GM12878 (cell line): ENCODE results near the gene ISLR2. TPM values are rescaled to one million over a fixed set of nuclear protein-coding genes. Genes with fewer than 3 reads are reported as not detected.

Experiments
- ATAC-seq: fragments of 200-7000 bp; cut with Tn5 transposase; 3 replicates; pipeline ENCODE4 v1.9.1; 2020; ENCODE audit warnings: mild to moderate bottlenecking, moderate library complexity
- BruUV-seq: library from RNA; stranded (reverse); fragments of 400-500 nt; replicated peaks from 2 replicates; lab custom pipeline; 2021; lab: Mats Ljungman, UMichigan
- CTCF ChIA-PET: fragments of 300-600 bp; sonication (Branson Sonifier 250); formaldehyde crosslinking; extraction: SDS; loops from one replicate; lab custom pipeline; 2021; ENCODE audit warnings: inconsistent platforms; lab: Yijun Ruan, JAX
- POLR2A ChIA-PET: fragments of 350-600 bp; formaldehyde crosslinking; extraction: SDS; loops from one replicate; lab custom pipeline; 2021; ENCODE audit warnings: inconsistent platforms; lab: Charles Lee
- RAD21 ChIA-PET: fragments of 300-600 bp; sonication (Branson Sonifier 250); formaldehyde crosslinking; loops from one replicate; lab custom pipeline; 2023; ENCODE audit warnings: antibody characterized with exemption; ENCODE audit not compliant: unreplicated experiment; lab: Charles Lee
- SMC1A ChIA-PET: fragments of 300-600 bp; sonication (Branson Sonifier 250); formaldehyde crosslinking; loops from one replicate; lab custom pipeline; 2023; ENCODE audit not compliant: unreplicated experiment, uncharacterized antibody; lab: Charles Lee
- DNase-seq: peaks from one replicate; pipeline ENCODE4 v3.0.0-alpha.2; 2011; ENCODE audit warnings: low read depth, low spot score
- FAIRE-seq: peaks from 3 replicates; lab custom pipeline; 2011; peaks lifted over from hg19 to GRCh38; lab: Jason Lieb, UNC
- H2AFZ ChIP-seq: 2 replicates; pipeline ENCODE4 v1.6.0; 2011; ENCODE audit warnings: low read depth, low read length, control low read depth; ENCODE audit not compliant: control insufficient read depth
- H3K27ac ChIP-seq: 2 replicates; pipeline ENCODE4 v1.5.1; 2011; ENCODE audit warnings: control low read depth; ENCODE audit not compliant: control insufficient read depth, insufficient read depth
- H3K27me3 ChIP-seq, 2 experiments: replicated peaks in 1 of 2; 2 replicates each; pipeline versions ENCODE4 v1.6.0 to v1.6.1; 2011; ENCODE audit warnings: low read length in 1 of 2; ENCODE audit not compliant: control insufficient read depth in 2 of 2, insufficient read depth in 2 of 2
- H3K36me3 ChIP-seq, 2 experiments: 2 replicates each; pipeline ENCODE4 v1.5.1; 2011; ENCODE audit warnings: low read length in 1 of 2; ENCODE audit not compliant: control insufficient read depth in 2 of 2, insufficient read depth in 2 of 2
- H3K4me1 ChIP-seq: 2 replicates; pipeline ENCODE4 v1.6.1; 2011; ENCODE audit warnings: mild to moderate bottlenecking, low read length, moderate library complexity, mixed read lengths; ENCODE audit not compliant: control insufficient read depth, insufficient read depth
- H3K4me2 ChIP-seq: 2 replicates; pipeline ENCODE4 v1.6.0; 2011; ENCODE audit warnings: control low read depth; ENCODE audit not compliant: control insufficient read depth, insufficient read depth
- H3K4me3 ChIP-seq: fragments of 200-600 bp; sonication (generic); 2 replicates; pipeline ENCODE4 v1.5.1; 2016
- H3K79me2 ChIP-seq: 2 replicates; pipeline ENCODE4 v1.6.0; 2011; ENCODE audit warnings: low read length; ENCODE audit not compliant: control insufficient read depth, insufficient read depth
- H3K9ac ChIP-seq: 2 replicates; pipeline ENCODE4 v1.8.0; 2011; ENCODE audit warnings: low read length, control low read depth, mixed read lengths; ENCODE audit not compliant: control insufficient read depth, insufficient read depth
- H3K9me3 ChIP-seq: replicated peaks from 3 replicates; pipeline ENCODE4 v1.5.1; 2011; ENCODE audit warnings: mild to moderate bottlenecking, low read length; ENCODE audit not compliant: control insufficient read depth, insufficient read depth
- H4K20me1 ChIP-seq: 2 replicates; pipeline ENCODE4 v1.6.0; 2011; ENCODE audit not compliant: control insufficient read depth, insufficient read depth
- ATF7 ChIP-seq: fragments of 450-650 bp; IDR thresholded peaks from 2 replicates; pipeline ENCODE4 v1.6.1; 2016; ENCODE audit warnings: low read depth, mild to moderate bottlenecking
- HDAC6 ChIP-seq: fragments of 200-600 bp; sonication (generic); IDR thresholded peaks from one replicate; pipeline ENCODE4 v1.8.0; 2017; ENCODE audit warnings: antibody characterized with exemption; ENCODE audit not compliant: unreplicated experiment
- KDM1A ChIP-seq: fragments of 200-600 bp; sonication (generic); IDR thresholded peaks from 2 replicates; pipeline ENCODE4 v1.6.1; 2016; ENCODE audit warnings: borderline replicate concordance
- NFYA ChIP-seq: IDR thresholded peaks from 2 replicates; pipeline ENCODE4 v1.6.1; 2011; ENCODE audit warnings: low read depth, mild to moderate bottlenecking, low read length, improper control_type of control experiment, borderline replicate concordance
- PAX5 ChIP-seq: IDR thresholded peaks from 2 replicates; pipeline ENCODE4 v1.6.1; 2011; ENCODE audit warnings: low read depth, low read length, borderline replicate concordance
- PAX8 ChIP-seq: fragments of 450-650 bp; IDR thresholded peaks from 2 replicates; pipeline ENCODE4 v1.6.1; 2017; ENCODE audit warnings: mild to moderate bottlenecking, moderate library complexity
- RUNX3 ChIP-seq: IDR thresholded peaks from 2 replicates; pipeline ENCODE4 v1.6.1; 2012; ENCODE audit warnings: low read length, inconsistent platforms
- WGBS: methylation state at CpG from one replicate; pipeline ENCODE4 v1.1.6; 2016; ENCODE audit warnings: low lambda C conversion rate; ENCODE audit not compliant: insufficient replicate concordance, insufficient coverage; ENCODE audit errors: missing lambda C conversion rate; 5-methylcytosine and 5-hydroxymethylcytosine counted together
- in situ Hi-C: fragments of 300-500 bp; cut with MboI; formaldehyde crosslinking; loops from 9 replicates; pipeline ENCODE4 v1.14.3; 2018; ENCODE audit warnings: mixed read lengths
- intact Hi-C: fragments of 100-400 bp; cut with micrococcal nuclease; formaldehyde crosslinking; loops from one replicate; pipeline ENCODE4 v1.14.2; 2022; ENCODE audit not compliant: unreplicated experiment
- polyA plus RNA-seq, 11 experiments: library from polyadenylated mRNA; depleted of rRNA in 4 of 11; unstranded in 6 of 11; stranded (reverse) in 5 of 11; fragments of >200 nt; fragmentation: Nextera tagmentation in 4 of 11; fragmentation: Illumina TruSeq in 1 of 11; extraction: Ambion mirVana in 4 of 11; extraction: Trizol in 1 of 11; gene quantifications; 1 replicate in 1 of 11; 2 replicates in 10 of 11; pipeline versions ENCODE4 v1.2.1 to v1.2.3, GENCODE V29; 2011 to 2016; ENCODE audit warnings: inconsistent platforms in 2 of 11, missing spikeins in 2 of 11, low read depth in 1 of 11
- total RNA-seq, 4 experiments: library from RNA; depleted of rRNA in 3 of 4; stranded (reverse); fragments of >200 nt in 3 of 4; fragmentation: Illumina TruSeq in 1 of 4; extraction: Trizol in 1 of 4; gene quantifications; 2 replicates each; pipeline versions ENCODE4 v1.2.1 to v1.2.3, GENCODE V29; 2013 to 2021
- TF ChIP-seq, protein P1 (sequence below): IDR thresholded peaks from 2 replicates; pipeline ENCODE4 v1.6.1; 2011; ENCODE audit warnings: low read depth, low read length, improper control_type of control experiment, borderline replicate concordance
- TF ChIP-seq, protein P2 (sequence below): IDR thresholded peaks from 2 replicates; pipeline ENCODE4 v1.6.1; 2012; ENCODE audit warnings: low read depth, low read length, improper control_type of control experiment

ISLR2 gene
- total and polyA plus RNA-seq, 10 of the 15 experiments (the other 5 are each of a cell fraction or from before 2014, with no cell fraction given), result 0.04 to 0.21 (median 0.07) TPM; not detected in 4

DNA sequence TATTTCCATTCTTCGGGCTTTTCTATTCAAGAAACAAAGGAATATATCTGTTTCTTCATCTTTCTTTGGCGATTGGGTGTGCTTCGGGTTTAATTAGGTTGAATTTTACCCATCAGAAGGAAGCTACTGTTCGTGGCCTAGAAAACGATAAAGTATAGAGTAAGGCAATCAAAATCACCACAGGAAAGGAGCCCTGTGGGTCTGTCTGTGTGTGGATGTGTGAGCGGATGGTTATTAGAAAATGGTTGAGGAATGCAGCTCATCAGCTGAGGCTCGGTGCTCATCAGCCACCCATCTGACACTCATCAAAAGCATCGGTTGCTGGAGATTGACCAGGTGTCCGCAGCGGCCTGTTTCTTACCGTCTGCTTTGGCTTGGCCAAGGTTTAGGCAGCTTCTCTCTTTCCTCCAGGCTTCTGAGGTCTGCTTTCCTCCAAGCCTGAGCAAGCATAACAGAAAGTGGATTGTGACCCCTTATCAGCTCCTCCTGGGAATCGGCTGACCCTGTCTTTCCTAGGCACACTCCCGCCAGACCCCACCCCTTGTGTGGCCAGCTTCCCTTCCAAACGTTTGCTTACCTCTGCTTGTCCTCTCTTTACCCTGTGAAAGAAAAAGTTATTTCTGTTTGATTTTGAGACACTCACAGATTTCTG is 25.5 kb downstream of the ISLR2 start (continued):
- TF ChIP-seq, protein P1, sequence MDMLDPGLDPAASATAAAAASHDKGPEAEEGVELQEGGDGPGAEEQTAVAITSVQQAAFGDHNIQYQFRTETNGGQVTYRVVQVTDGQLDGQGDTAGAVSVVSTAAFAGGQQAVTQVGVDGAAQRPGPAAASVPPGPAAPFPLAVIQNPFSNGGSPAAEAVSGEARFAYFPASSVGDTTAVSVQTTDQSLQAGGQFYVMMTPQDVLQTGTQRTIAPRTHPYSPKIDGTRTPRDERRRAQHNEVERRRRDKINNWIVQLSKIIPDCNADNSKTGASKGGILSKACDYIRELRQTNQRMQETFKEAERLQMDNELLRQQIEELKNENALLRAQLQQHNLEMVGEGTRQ, result no peak
- TF ChIP-seq PAX5 (no peak), KDM1A (no peak), NFYA (no peak)
- TF ChIP-seq, protein P2, sequence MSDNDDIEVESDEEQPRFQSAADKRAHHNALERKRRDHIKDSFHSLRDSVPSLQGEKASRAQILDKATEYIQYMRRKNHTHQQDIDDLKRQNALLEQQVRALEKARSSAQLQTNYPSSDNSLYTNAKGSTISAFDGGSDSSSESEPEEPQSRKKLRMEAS, result no peak

DNA sequence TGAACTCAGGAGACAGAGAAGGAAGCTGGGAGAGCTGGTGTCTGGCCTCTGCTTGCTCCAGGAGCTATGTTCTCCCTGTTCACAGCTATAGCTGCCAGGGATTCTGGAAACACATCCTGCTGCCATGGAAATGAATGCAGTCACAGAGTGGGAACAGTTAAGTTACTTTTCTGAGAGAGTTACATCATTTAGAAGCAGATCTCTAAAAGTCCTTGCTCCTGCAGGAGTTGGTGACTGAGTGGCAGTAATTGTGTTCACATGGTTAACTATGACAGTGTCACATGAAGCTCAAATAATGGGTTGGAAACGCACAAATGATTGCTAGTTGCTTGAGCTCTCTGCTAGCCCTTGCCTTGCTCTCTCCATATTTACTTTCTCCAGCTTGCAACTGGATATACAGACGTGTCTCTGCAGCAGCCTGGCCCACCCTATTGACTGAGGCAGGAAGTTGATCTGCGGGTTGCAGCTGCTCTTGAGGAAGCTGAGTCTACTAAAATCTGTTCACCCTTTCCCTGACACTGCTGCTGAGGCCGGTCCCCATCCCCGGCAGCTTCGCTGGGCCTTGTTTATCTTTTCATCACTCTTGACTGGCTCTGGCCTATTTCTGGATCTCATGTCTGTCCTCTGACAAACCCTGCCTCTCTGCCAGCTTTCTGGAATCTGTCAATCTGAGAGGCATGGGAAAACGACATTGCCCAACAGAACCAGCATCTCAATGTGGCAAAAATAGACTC is 26.5 kb downstream of the ISLR2 start:
- WGBS, result 27% methylated on average over 7 of the region's 7 CpGs
- FAIRE-seq, result no peak
- no peaks in the 10 kb centered on the region for H3K27me3 ChIP-seq
- ChIA-PET CTCF (interaction anchor here (1.0 to 1.9 kb wide), 5 partner anchors 15 to 184 kb away, joined by 3 to 6 read pairs (median 5); no protein-coding TSS in a partner anchor), POLR2A (interaction anchor here (0.5 kb wide), 1 partner anchor 11 kb away, joined by 4 read pairs; no protein-coding TSS in a partner anchor), RAD21 (interaction anchor here (2.0 kb wide), 1 partner anchor 166 kb away, joined by 4 read pairs; no protein-coding TSS in a partner anchor), SMC1A (no interaction called here)
- H3K9me3 ChIP-seq, result no peaks in the 10 kb centered on the region
- H3K9ac ChIP-seq, result peak overlapping the region; percentile 22
- H3K79me2 ChIP-seq, result no peaks in the 10 kb centered on the region
- peak overlapping the region; percentile 37; the same call in 1 of the 2 replicates for H3K27ac ChIP-seq
- intact Hi-C loops, result no loop called here
- DNase-seq, result no peak
- H3K4me2 ChIP-seq, result peak overlapping the region; percentile 46; the same call in 1 of the 2 replicates
- H3K4me1 ChIP-seq, result peaks cover 33% of the 10 kb centered on the region
- TF ChIP-seq ATF7 (no peak), PAX8 (no peak), HDAC6 (no peak), RUNX3 (0 out of 2 replicates have a peak, but pooled peaks have one; percentile 14)
- TF ChIP-seq, protein P1, result no peak
- peak overlapping the region; percentile 80 for H2AFZ ChIP-seq
- H3K4me3 ChIP-seq, result no peak overlapping the region
- BruUV-seq, result no TSS peak
- no peaks in the 10 kb centered on the region for H4K20me1 ChIP-seq
- H3K36me3 ChIP-seq, result no peaks in the 10 kb centered on the region
- no peak for ATAC-seq
- in situ Hi-C loops, result no loop called here
